Hematopoietic multipotent progenitor cell treated with erythropoietin and hydrocortisone succinate and interleukin-3 and kit ligand, for 8 days (in vitro differentiated cells): ENCODE data around the gene EFCAB11.

Experiments
- DNase-seq: peaks from one replicate; pipeline ENCODE4 v3.0.0-alpha.2; 2015

EFCAB11 gene

GRCh38 chr14:89757313-89757939 is 197.1 kb downstream of the EFCAB11 start:
- no peak for DNase-seq

DNA sequence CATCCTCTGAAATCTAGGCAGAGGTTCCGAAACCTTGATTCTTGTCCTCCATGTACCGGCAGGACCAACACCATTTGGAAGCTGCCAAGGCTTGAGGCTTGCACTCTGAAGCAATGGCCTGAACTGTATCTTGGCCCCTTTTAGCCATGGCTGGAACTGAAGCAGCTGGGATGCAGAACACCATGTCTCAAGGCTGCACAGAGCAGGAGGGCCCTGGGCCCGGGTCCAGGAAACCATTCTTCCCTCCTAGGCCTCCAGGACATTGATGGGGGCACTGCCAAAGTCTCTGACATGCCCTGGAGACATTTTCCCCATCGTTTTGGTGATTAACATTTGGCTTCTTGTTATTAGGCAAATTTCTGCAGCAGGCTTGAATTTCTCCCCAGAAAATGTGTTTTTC is 198.7 kb downstream of the EFCAB11 start:
- DNase-seq = no peak

- no peak for DNase-seq
Observed at GRCh38 chr14:89753828-89754412, 200.6 kb downstream of the EFCAB11 start.

DNA sequence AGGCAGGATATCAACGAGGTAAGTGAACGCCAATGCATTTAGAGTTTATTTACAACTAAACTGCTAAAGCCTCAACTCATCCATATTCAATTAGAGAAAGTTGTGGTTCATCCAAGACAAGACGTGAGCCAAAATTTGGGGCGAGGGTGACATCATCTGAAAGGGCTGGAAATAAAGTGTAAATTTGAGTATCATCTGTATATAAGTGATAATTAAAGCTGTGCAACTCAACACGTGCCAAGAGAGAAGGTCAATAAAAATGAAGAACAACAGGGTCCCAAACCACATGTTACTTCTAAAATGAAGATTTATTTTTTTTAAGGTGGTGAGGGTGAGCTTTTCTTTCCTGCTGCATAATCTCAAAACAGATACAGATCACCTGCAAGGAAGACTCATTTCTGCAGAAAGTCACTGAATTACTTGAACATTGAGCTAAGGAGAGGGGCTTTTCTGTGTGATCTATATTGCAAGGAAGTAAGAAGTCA is 203.6 kb downstream of the EFCAB11 start:
- DNase-seq = no peak

DNA sequence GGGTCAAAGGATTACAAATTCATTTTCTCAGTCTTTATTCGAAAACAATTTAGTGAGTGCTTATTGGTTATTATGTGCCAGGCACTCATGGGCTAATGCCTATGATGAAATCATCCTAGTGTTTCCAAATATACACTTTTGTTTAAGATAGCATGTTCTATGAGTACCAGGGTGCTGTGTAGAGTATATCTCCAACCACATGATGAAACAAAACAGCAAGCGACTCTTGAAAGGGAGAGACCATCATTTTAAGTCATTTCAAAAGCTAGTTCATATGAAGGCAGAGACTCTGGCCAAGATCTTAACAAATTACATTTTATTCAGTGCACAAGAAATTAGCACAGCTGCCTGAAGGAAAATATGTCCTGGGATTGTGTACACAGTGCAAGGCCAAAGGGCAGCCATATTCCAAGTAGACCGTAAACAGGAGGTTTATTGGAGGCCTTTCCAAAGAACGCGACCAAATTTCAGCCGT is 204.2 kb downstream of the EFCAB11 start:
- DNase-seq = no peak

- no peak for DNase-seq
Observed at GRCh38 chr14:89748004-89748403, 206.5 kb downstream of the EFCAB11 start.

GRCh38 chr14:89747126-89747525 is 207.4 kb downstream of the EFCAB11 start:
- no peak for DNase-seq

GRCh38 chr14:89746654-89747053 is 207.9 kb downstream of the EFCAB11 start:
- no peak for DNase-seq

DNA sequence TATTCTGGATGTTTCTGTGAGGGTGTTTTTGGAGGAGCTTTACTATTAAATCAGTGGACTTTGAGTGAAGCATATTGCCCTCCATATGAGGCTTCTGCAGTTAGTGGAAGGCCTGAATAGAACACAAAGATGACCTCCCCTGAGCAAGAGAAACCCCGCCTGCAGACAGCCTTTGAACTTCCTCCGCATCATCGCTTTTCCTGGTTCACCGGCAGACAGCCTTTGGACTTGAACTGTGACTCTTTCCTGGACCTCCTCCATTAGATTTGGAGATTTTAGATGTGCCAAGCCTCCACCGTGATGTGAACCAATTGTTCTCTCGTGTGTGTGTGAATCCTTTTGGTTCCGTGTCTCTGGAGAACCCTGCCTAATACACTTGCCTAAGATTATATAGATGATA is 208.4 kb downstream of the EFCAB11 start:
- DNase-seq = no peak
